DOHH2 (cell line): ENCODE data around the gene DIDO1.
A peak's percentile ranks its signal among the peaks of the same experiment; 100 is the strongest.

Experiments
- H3F3A ChIP-seq: fragments of 200-600 bp; sonication (generic), shearing (Covaris generic); 2 replicates; pipeline ENCODE4 v1.6.0; 2016; ENCODE audit warnings: antibody characterized with exemption, mild to moderate bottlenecking; ENCODE audit not compliant: control insufficient read depth, insufficient read depth
- H3K27ac ChIP-seq: fragments of 200-600 bp; sonication (generic); 2 replicates; pipeline ENCODE4 v1.5.1; 2014; ENCODE audit warnings: low read depth, mild to moderate bottlenecking, low read length, moderate library complexity
- H3K27me3 ChIP-seq: fragments of 200-600 bp; sonication (generic); 2 replicates; pipeline ENCODE4 v1.6.1; 2014; ENCODE audit warnings: mild to moderate bottlenecking, low read length, mixed read lengths; ENCODE audit not compliant: control insufficient read depth
- H3K36me3 ChIP-seq: fragments of 200-600 bp; sonication (generic); 2 replicates; pipeline ENCODE4 v1.6.1; 2014; ENCODE audit warnings: mild to moderate bottlenecking, low read length, moderate library complexity, mixed read lengths; ENCODE audit not compliant: control insufficient read depth
- H3K4me1 ChIP-seq: fragments of 200-600 bp; sonication (generic); 2 replicates; pipeline ENCODE4 v1.6.1; 2014; ENCODE audit warnings: mild to moderate bottlenecking, low read length, mixed read lengths; ENCODE audit not compliant: control insufficient read depth
- H3K4me2 ChIP-seq: fragments of 200-600 bp; sonication (generic); 2 replicates; pipeline ENCODE4 v1.6.0; 2014; ENCODE audit warnings: mild to moderate bottlenecking, low read length, moderate library complexity
- H3K4me3 ChIP-seq: fragments of 200-600 bp; sonication (generic); 2 replicates; pipeline ENCODE4 v1.5.1; 2014; ENCODE audit warnings: mild to moderate bottlenecking, low read length, mixed read lengths
- H3K79me2 ChIP-seq: fragments of 200-600 bp; sonication (generic); 2 replicates; pipeline ENCODE4 v1.6.1; 2014; ENCODE audit warnings: mild to moderate bottlenecking, low read length, mixed read lengths; ENCODE audit not compliant: control insufficient read depth
- H3K9me2 ChIP-seq: fragments of 200-600 bp; sonication (generic); replicated peaks from 2 replicates; pipeline ENCODE4 v1.6.1; 2014; ENCODE audit warnings: mild to moderate bottlenecking, low read length, mixed read lengths; ENCODE audit not compliant: control insufficient read depth
- H3K9me3 ChIP-seq: fragments of 200-600 bp; sonication (generic); 2 replicates; pipeline ENCODE4 v1.6.1; 2014; ENCODE audit warnings: antibody characterized with exemption, low read length, mixed read lengths; ENCODE audit not compliant: control insufficient read depth, insufficient read depth
- H4K20me1 ChIP-seq: fragments of 200-600 bp; sonication (generic); 2 replicates; pipeline ENCODE4 v1.6.0; 2014; ENCODE audit warnings: low read depth, mild to moderate bottlenecking, antibody characterized with exemption, low read length, moderate library complexity; ENCODE audit not compliant: control insufficient read depth, insufficient read depth
- EZH2phosphoT487 ChIP-seq: fragments of 200-600 bp; sonication (generic); IDR thresholded peaks from 2 replicates; pipeline ENCODE4 v1.6.1; 2017; ENCODE audit warnings: borderline replicate concordance, mild to moderate bottlenecking, antibody characterized with exemption, low read length, moderate library complexity, mixed read lengths
- TF ChIP-seq, protein P1 (sequence below): fragments of 200-600 bp; sonication (generic); IDR thresholded peaks from one replicate; pipeline ENCODE4 v1.5.1; 2014; ENCODE audit warnings: antibody characterized with exemption, mild to moderate bottlenecking, low read depth, low read length; ENCODE audit not compliant: poor library complexity, severe bottlenecking

The DIDO1 gene

DNA sequence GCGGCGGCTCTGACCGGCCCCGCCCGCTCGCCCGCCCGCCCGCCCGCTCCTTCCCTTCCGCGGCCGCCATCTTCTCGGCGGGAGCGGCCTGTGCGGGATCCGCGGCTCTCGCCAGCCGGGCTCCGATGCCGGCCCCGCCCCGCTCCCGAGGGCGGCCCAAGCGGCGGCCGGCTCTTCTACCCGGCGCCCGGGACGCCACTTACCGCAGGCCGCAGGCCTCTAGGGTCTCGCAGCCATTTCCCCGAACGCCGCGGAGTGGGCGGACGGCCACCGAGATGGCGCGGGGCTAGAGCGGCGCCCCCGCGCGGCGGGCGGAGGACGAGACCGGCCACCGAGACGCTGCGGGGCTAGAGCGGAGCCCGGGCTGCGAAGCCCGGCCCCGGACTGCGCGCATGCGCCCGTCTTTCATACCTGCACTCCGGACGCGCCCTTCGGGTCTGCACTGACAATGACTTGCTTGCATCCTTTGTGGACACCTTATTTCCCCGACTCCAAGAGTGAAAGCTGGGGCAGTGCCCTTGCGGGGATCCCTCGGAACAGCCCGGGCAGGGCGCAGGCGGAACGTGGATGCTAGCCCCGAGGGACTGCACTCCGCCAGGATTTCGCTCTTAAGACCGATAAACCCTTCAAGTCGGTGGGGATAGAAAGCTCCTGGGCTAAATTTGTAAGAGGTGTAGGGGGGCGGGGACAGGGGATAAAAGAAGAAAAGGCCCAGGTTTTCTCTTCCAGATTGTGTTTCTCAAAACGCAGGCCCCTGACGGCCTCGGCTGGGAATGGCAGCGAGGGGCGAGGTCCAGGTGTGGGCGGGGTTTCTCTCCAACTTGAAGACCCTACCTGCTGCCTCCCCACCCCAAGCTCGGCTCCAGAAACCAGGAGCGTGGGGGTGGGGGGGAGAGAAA, at the start of gene DIDO1:
Gene DIDO1 (minus strand): TSS at position 277 of the 899 bp plus-strand sequence.
- Histone ChIP-seq H3K27ac (peak within 1 kb of the TSS; percentile 81), H3F3A (peaks cover 22% of the 10 kb centered on the region), H3K36me3 (peaks cover 31% of the 10 kb centered on the region), H4K20me1 (peaks cover 31% of the 10 kb centered on the region), H3K79me2 (peaks cover 99% of the 10 kb centered on the region), H3K4me1 (peaks cover 80% of the 10 kb centered on the region), H3K9me2 (no peaks in the 10 kb centered on the region), H3K27me3 (no peaks in the 10 kb centered on the region), H3K9me3 (no peaks in the 10 kb centered on the region), H3K4me3 (peak within 1 kb of the TSS; percentile 88), H3K4me2 (peak within 1 kb of the TSS; percentile 98)
- TF ChIP-seq EZH2phosphoT487: no peak
- TF ChIP-seq, protein P1, sequence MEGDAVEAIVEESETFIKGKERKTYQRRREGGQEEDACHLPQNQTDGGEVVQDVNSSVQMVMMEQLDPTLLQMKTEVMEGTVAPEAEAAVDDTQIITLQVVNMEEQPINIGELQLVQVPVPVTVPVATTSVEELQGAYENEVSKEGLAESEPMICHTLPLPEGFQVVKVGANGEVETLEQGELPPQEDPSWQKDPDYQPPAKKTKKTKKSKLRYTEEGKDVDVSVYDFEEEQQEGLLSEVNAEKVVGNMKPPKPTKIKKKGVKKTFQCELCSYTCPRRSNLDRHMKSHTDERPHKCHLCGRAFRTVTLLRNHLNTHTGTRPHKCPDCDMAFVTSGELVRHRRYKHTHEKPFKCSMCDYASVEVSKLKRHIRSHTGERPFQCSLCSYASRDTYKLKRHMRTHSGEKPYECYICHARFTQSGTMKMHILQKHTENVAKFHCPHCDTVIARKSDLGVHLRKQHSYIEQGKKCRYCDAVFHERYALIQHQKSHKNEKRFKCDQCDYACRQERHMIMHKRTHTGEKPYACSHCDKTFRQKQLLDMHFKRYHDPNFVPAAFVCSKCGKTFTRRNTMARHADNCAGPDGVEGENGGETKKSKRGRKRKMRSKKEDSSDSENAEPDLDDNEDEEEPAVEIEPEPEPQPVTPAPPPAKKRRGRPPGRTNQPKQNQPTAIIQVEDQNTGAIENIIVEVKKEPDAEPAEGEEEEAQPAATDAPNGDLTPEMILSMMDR: peak; percentile 54

DNA sequence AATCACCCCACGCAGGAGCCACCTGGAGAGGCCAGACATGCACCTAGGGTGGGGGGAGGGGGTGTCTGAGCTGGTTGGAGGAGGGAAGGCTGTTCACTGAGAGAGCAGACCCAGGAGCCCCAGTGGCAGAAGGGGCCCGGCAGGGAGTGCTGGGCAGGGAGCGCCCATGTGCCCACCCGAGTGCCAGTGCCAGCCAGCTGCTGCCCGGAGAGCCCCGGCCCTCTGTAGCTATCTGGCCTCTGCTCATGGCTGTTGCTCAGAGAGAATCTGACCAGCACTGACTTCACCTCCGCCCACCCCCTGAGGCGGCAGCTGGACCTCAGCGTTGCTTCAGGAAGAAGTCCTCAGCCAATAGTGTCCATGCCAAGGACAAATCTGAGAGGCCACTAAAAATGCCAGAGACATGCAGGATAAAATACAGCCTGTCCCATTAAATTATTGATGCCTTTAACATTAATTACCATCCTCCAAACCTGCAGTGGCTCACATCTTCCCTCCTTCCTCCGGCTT, 49.0 kb upstream of the DIDO1 start:
- Histone ChIP-seq H3K4me1 (peaks cover 58% of the 10 kb centered on the region), H3K9me2 (no peaks in the 10 kb centered on the region), H4K20me1 (no peaks in the 10 kb centered on the region; the same call in 1 of the 2 replicates), H3K9me3 (no peaks in the 10 kb centered on the region), H3K27me3 (peaks cover 56% of the 10 kb centered on the region), H3F3A (no peaks in the 10 kb centered on the region), H3K4me2 (no peak overlapping the region), H3K4me3 (no peak overlapping the region), H3K36me3 (no peaks in the 10 kb centered on the region), H3K79me2 (no peaks in the 10 kb centered on the region), H3K27ac (no peak overlapping the region)
- no peak for TF ChIP-seq EZH2phosphoT487
- TF ChIP-seq, protein P1: no peak

DNA sequence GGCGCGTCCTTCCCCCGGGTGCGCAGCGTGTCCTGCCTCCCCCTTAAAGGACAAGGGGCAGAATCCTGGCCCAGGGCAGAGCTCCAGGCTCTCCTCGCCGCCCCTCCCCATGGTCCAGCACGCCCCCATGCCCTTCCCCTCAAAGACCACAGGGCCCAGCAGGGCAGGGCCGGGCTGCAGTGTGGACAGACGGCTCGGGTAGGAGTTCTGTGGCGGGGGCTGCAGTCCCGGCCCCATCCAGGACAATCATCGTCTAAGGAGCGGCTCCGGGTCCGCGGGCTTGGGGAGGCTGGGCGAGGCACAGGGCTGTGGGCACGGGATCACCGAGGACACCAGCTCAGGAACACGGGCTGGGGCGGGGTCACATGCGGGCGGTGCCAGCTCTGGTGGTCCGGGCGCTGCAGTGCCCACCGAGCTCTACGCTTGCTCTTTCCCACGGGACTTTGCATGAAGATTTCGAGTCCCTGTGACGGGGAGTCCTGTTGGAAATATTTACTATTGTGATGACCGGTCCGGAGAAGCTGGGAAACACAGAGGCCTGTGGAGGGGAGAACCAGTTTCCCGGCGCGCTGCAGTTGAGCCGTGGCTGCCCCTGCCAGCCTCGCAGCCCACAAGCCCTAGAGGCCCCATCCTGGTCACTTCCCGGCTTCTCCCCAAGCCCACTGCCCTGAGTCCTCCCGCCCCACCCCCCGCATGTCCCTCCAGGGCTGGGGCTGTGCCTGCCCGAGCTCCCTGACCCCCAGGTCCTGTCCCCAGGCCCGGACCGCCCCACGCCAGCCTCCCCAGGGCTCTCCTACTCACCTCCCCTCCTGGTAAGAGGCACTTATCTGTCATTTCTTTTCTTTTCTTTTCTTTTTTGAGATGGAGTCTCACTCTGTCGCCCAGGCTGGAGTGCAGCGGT, 46.8 kb upstream of the DIDO1 start:
- no peaks in the 10 kb centered on the region; the same call in 1 of the 2 replicates for H4K20me1 ChIP-seq
- H3K27ac ChIP-seq: no peak overlapping the region
- peaks cover 39% of the 10 kb centered on the region for H3K27me3 ChIP-seq
- peaks cover 36% of the 10 kb centered on the region for H3K4me1 ChIP-seq
- peak overlapping the region; percentile 38; the same call in 1 of the 2 replicates for H3K4me3 ChIP-seq
- 0 out of 2 replicates have a peak, but pooled peaks cover 3% of the 10 kb centered on the region for H3F3A ChIP-seq
- peak overlapping the region; percentile 61 for H3K4me2 ChIP-seq
- no peaks in the 10 kb centered on the region for H3K9me2 ChIP-seq
- H3K36me3 ChIP-seq: no peaks in the 10 kb centered on the region
- H3K9me3 ChIP-seq: no peaks in the 10 kb centered on the region
- no peaks in the 10 kb centered on the region for H3K79me2 ChIP-seq
- TF ChIP-seq EZH2phosphoT487: no peak
- TF ChIP-seq, protein P1: no peak
